DMS53 treated with DMSO at 0.1 percent for 48 hours (cell line): ENCODE results near the gene TMEM141.
A peak's percentile ranks its signal among the peaks of the same experiment; 100 is the strongest.
"Not testable (repeated sequence)": the region's sequence is repeated elsewhere in the genome, so short reads cannot be mapped to it uniquely, and the experiment has no call there.

Source experiments
- DNase-seq: peaks from one replicate; lab custom pipeline; 2025; ENCODE audit not compliant: unreplicated experiment; lab: John Stamatoyannopoulos, UW

Gene TMEM141

GRCh38 chr9:136773386-136774044 lies 17.6 kb upstream of the TMEM141 start:
- DNase-seq = no peak

DNA sequence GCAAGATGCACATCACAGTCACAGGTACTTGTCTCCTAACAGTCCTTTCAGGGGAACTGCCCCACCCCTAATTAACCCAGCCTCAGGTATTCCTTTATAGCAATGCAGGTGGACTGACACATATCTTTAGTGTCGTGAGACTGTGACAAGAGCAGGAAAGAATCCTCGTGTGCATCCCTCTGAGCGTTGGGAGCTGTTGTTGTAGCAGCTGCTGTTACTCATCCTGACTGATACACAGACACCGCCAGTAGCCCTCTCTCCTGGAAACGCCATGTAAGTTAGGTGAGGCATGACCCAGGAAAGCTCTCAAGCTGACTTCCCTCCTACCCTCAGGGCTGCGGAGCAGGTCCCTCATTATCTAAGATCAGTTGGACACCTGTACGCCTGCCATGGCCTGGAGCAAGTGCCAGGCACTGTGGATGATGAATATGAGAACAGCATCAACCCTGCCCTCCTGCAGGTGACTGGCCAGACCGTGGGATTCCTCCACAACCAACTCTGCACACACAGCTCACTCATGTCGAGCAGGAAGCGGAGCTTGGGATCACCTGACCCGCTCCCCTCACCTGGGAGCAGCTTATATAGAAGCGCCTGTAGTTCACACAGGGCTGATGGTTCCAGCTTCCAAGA lies 16.6 kb upstream of the TMEM141 start:
- DNase-seq = no peak

- no peak for DNase-seq
Observed at GRCh38 chr9:136775191-136775590, 16.0 kb upstream of the TMEM141 start.

DNA sequence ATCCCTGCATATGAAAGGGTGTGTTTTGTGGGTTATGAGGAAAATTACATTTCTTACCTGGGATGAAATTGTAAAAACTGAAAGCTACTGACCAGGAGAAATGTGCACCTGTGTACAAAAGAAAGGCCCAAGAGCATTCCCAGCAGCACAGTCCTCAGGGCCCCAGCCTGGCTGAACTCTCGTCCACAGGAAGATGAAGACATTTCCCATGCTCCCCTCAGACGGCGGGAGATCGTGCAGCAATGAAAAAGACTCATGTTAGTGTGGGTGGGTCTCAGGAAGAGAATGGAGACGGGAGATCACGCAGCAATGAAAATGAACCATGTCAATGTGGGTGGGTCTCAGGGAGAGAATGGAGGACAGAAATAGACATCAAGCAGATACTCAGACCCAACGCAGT lies 14.2 kb upstream of the TMEM141 start:
- no peak for DNase-seq

GRCh38 chr9:136777359-136777758 lies 13.8 kb upstream of the TMEM141 start:
- no peak for DNase-seq

DNA sequence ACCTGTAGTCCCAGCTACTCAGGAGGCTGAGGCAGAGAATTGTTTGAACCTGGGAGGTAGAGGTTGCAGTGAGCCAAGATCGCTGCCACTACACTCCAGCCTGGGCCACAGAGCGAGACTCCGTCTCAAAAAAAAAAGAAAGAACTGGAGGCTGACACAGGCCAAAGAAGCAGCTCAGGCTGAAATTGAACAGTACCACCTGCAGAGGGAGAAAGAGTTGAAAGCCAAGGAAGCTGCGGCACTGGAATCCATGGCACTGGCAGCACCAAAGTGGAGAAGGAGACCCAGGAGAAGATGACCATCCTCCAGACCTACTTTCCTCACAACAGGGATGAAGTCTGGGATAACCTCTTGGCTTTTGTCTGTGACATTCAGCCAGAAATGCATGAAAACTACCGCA lies 11.3 kb upstream of the TMEM141 start:
- no peak for DNase-seq

GRCh38 chr9:136782452-136782851 lies 8.7 kb upstream of the TMEM141 start:
- no peak for DNase-seq

GRCh38 chr9:136784249-136784996 lies 6.7 kb upstream of the TMEM141 start:
- DNase-seq = peak; percentile 42

- no peak for DNase-seq
Observed at GRCh38 chr9:136784997-136785361, 6.2 kb upstream of the TMEM141 start.

- DNase-seq = not testable (repeated sequence)
Observed at GRCh38 chr9:136785565-136786355, 5.4 kb upstream of the TMEM141 start.

- no peak for DNase-seq
Observed at GRCh38 chr9:136786451-136786850, 4.7 kb upstream of the TMEM141 start.

DNA sequence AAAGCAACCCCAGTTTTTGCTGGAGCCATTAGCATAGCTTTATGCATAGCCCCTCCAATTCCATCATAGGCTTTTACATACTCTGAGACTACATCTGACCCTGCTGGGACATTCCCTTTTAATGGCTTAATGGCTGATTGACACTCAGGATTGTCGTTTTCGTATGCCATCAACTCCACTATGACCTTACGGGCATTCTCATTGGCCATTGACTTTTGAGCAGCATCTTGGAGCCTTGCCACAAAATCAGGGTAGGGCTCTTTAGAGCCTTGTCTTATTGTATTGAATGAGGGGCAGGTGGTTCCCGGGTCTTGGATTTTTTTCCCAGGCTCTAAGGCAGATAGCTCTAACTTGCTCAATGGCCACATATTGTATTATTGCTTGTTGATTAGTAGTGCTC lies 4.2 kb upstream of the TMEM141 start:
- not testable (repeated sequence) for DNase-seq

DNA sequence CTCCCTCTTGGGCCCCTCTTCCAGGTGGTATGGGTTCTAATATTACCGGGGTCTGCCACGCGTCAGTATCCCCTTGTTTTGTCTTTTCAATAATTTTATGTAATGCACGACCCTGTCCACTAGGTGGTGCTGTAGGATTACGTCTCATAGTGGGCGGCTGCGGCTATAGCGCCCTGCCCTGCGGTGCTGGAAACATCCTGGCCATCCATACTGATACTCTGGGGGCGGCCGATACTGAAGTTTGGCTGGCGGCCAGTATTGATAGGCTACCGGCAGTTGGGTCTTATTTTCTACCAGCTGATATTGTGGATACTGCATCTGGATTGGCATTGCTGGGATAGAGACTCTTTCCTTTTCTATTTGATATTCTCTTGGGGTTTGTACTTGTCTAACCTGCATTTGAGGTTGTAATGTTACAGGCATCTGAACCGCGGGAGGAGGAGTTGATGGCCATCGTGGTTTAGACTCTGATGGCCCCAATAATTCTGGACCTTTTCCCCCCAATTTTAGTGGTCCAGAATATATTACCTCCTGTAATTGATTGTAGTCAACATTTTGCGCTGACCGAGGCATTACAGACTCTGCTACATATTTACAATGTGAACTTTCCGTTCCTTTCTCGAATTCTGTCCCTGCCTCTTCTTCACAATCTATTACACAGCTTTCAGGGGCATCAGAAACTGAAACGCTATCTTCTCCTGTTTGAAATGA lies 3.3 kb upstream of the TMEM141 start:
- DNase-seq = peak; percentile 59

- peak; percentile 37 for DNase-seq
Observed at GRCh38 chr9:136788644-136789522, 2.3 kb upstream of the TMEM141 start.

DNA sequence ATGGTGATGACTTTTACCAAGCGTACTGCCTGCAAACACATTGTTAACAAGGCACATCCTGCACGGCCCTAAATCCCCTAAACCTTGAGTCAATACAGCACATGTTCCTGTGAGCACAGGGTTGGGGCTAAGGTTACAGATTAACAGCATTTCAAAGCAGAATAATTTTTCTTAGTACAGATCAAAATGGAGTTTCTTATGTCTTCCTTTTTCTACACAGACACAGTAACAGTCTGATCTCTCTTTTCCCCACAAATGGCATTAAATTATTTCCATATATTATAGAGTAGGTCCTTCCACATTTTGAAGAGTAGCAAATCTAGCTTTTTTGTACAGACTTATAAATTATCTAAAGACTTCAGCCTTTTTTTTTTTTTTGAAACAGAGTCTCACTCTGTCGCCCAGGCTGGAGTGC lies 1.6 kb upstream of the TMEM141 start:
- DNase-seq = peak; percentile 83

- DNase-seq = peak; percentile 72
Observed at GRCh38 chr9:136791516-136792276, 552 bp downstream of the TMEM141 start.

- no peak for DNase-seq
Observed at GRCh38 chr9:136792321-136793085, 1.4 kb downstream of the TMEM141 start.
